PC-3 (cell line): Measurements from ENCODE around the gene C1QL2. TPM values are rescaled to one million over a fixed set of nuclear protein-coding genes. Genes with fewer than 3 reads are reported as not detected.

ENCODE experiments used
- ATAC-seq: fragments of 200-7000 bp; cut with Tn5 transposase; 2 replicates; pipeline ENCODE4 v1.9.1; 2020; ENCODE audit warnings: mild to moderate bottlenecking, moderate library complexity
- BruUV-seq: library from RNA; stranded (reverse); fragments of 400-500 nt; replicated peaks from 2 replicates; lab custom pipeline; 2021; lab: Mats Ljungman, UMichigan
- CTCF ChIA-PET: fragments of 300-600 bp; sonication (Branson Sonifier 250); formaldehyde crosslinking; loops from one replicate; lab custom pipeline; 2022; ENCODE audit warnings: antibody characterized with exemption; lab: Charles Lee
- POLR2A ChIA-PET: fragments of 300-600 bp; sonication (Branson Sonifier 250); formaldehyde crosslinking; loops from one replicate; lab custom pipeline; 2022; ENCODE audit warnings: antibody characterized with exemption; ENCODE audit not compliant: unreplicated experiment; lab: Charles Lee
- DNase-seq: peaks from one replicate; pipeline ENCODE4 v3.0.0-alpha.2; 2015
- H2AFZ ChIP-seq: fragments of 300-600 bp; sonication (generic); 2 replicates; pipeline ENCODE4 v1.6.0; 2016; ENCODE audit warnings: antibody characterized with exemption, low read length
- H3F3A ChIP-seq: fragments of 300-600 bp; sonication (generic); one replicate; pipeline ENCODE4 v1.6.0; 2017; ENCODE audit warnings: antibody characterized with exemption, low read length, control low read depth, mild to moderate bottlenecking; ENCODE audit not compliant: unreplicated experiment
- H3K27ac ChIP-seq: fragments of 300-600 bp; sonication (generic); 2 replicates; pipeline ENCODE4 v1.5.1; 2016; ENCODE audit warnings: mild to moderate bottlenecking, low read length
- H3K27me3 ChIP-seq: fragments of 300-600 bp; sonication (generic); 2 replicates; pipeline ENCODE4 v1.6.1; 2016; ENCODE audit warnings: low read length, mixed read lengths
- H3K36me3 ChIP-seq: fragments of 300-600 bp; sonication (generic); 2 replicates; pipeline ENCODE4 v1.6.1; 2016; ENCODE audit warnings: low read depth, mixed run types, low read length, mixed read lengths
- H3K4me1 ChIP-seq: fragments of 300-600 bp; sonication (generic); 2 replicates; pipeline ENCODE4 v1.5.1; 2016; ENCODE audit warnings: low read length; ENCODE audit not compliant: insufficient read depth
- H3K4me2 ChIP-seq: fragments of 300-600 bp; sonication (generic); 2 replicates; pipeline ENCODE4 v1.6.0; 2016; ENCODE audit warnings: low read length
- H3K4me3 ChIP-seq: fragments of 300-600 bp; sonication (generic); 2 replicates; pipeline ENCODE4 v1.5.1; 2016; ENCODE audit warnings: mild to moderate bottlenecking, low read length, mixed read lengths
- H3K79me2 ChIP-seq: fragments of 300-600 bp; sonication (generic); 2 replicates; pipeline ENCODE4 v1.6.1; 2017; ENCODE audit warnings: low read length, mixed read lengths
- H3K9ac ChIP-seq: fragments of 300-600 bp; sonication (generic); 2 replicates; pipeline ENCODE4 v1.6.0; 2016; ENCODE audit warnings: mild to moderate bottlenecking, low read length
- H3K9me2 ChIP-seq: fragments of 300-600 bp; sonication (generic); replicated peaks from 2 replicates; pipeline ENCODE4 v1.6.1; 2016; ENCODE audit warnings: mixed run types, low read length, mixed read lengths
- H3K9me3 ChIP-seq: fragments of 300-600 bp; sonication (generic); 2 replicates; pipeline ENCODE4 v1.6.1; 2016; ENCODE audit warnings: low read length, mixed read lengths
- H4K20me1 ChIP-seq: fragments of 300-600 bp; sonication (generic); 2 replicates; pipeline ENCODE4 v1.6.1; 2016; ENCODE audit warnings: low read length, mixed read lengths
- EZH2 ChIP-seq: fragments of 300-600 bp; sonication (generic); IDR thresholded peaks from one replicate; pipeline ENCODE4 v1.6.1; 2017; ENCODE audit warnings: antibody characterized with exemption, mild to moderate bottlenecking, low read length; ENCODE audit not compliant: unreplicated experiment
- EZH2phosphoT487 ChIP-seq: fragments of 300-600 bp; sonication (generic); IDR thresholded peaks from 2 replicates; pipeline ENCODE4 v1.6.1; 2018; ENCODE audit warnings: mild to moderate bottlenecking, antibody characterized with exemption, low read length, borderline replicate concordance
- intact Hi-C: fragments of 100-400 bp; cut with micrococcal nuclease; formaldehyde crosslinking; loops from 2 replicates; pipeline ENCODE4 v1.9.0; 2023
- total RNA-seq: library from RNA; depleted of rRNA; stranded (reverse); fragments of >200 nt; gene quantifications from 2 replicates; pipeline ENCODE4 v1.2.3, GENCODE V29; 2014
- TF ChIP-seq, protein P1 (sequence below): fragments of 300-600 bp; sonication (generic); conservative IDR thresholded peaks from 2 replicates; pipeline ENCODE4 v1.5.1; 2017; ENCODE audit warnings: antibody characterized with exemption, low read depth, mild to moderate bottlenecking, low read length

C1QL2 gene
- total RNA-seq, 1 experiment from 2014 or later: not detected

DNA sequence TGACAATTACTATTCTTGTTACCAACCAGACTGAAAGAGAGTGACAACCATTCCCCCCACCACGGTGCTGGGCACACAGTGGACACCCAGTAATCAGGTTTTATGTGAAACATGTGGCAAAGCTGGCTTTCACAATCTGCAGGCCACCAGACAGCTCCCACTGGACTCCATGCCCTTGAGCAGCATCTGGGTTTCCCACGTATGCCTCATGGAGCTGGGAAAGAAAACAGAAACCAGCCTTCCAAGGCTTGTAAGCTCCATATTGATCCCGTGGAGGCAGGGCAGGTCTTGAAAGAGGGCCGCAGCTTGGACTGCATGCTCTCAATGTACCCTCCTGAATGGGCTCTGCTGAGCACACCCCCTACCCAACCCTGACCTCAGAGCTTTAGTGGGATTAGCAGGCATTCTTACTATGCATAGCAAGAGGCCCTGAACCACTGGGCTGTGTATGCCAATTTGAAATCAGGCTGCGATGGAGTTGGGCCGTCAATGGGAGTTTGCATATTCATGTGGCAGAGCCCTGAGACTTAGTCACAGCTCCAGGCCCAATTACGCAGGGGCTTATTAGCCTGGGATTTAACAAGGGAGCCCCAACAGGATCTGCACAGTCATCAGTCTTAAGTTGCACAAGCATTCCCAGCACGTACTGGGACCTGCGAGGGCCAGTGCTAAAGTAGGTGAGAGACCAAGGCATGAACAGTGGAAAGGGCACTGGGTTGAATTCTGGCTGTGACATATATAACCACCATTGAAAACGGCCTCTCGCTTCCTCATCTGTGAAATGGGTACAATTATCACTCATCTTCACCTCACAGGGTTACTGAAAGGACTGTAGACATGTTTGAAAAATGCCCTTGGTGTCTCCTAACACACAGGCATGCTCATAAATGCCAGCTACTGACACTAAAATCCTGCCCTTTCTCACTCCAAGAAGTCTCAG, 10.5 kb downstream of the C1QL2 start:
- no peak overlapping the region for H3K4me2 ChIP-seq
- H3K9me3 ChIP-seq: no peaks in the 10 kb centered on the region
- CTCF ChIA-PET: no interaction called here
- H3K4me3 ChIP-seq: no peak overlapping the region
- H3K79me2 ChIP-seq: no peaks in the 10 kb centered on the region
- H3K27ac ChIP-seq: no peak overlapping the region
- no peak for ATAC-seq
- BruUV-seq: no TSS peak
- no peaks in the 10 kb centered on the region for H4K20me1 ChIP-seq
- TF ChIP-seq EZH2 (no peak), EZH2phosphoT487 (no peak)
- TF ChIP-seq, protein P1, sequence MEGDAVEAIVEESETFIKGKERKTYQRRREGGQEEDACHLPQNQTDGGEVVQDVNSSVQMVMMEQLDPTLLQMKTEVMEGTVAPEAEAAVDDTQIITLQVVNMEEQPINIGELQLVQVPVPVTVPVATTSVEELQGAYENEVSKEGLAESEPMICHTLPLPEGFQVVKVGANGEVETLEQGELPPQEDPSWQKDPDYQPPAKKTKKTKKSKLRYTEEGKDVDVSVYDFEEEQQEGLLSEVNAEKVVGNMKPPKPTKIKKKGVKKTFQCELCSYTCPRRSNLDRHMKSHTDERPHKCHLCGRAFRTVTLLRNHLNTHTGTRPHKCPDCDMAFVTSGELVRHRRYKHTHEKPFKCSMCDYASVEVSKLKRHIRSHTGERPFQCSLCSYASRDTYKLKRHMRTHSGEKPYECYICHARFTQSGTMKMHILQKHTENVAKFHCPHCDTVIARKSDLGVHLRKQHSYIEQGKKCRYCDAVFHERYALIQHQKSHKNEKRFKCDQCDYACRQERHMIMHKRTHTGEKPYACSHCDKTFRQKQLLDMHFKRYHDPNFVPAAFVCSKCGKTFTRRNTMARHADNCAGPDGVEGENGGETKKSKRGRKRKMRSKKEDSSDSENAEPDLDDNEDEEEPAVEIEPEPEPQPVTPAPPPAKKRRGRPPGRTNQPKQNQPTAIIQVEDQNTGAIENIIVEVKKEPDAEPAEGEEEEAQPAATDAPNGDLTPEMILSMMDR: no peak
- no peaks in the 10 kb centered on the region for H3K9me2 ChIP-seq
- H3K27me3 ChIP-seq: peaks cover 91% of the 10 kb centered on the region
- no peaks in the 10 kb centered on the region for H3K4me1 ChIP-seq
- POLR2A ChIA-PET: no interaction called here
- H3K36me3 ChIP-seq: no peaks in the 10 kb centered on the region
- H2AFZ ChIP-seq: no peak overlapping the region
- intact Hi-C loops: no loop called here
- no peak overlapping the region for H3K9ac ChIP-seq
- DNase-seq: no peak
- no peaks in the 10 kb centered on the region for H3F3A ChIP-seq

- DNase-seq: no peak
- Histone ChIP-seq H3K4me3 (no peak overlapping the region), H3F3A (no peaks in the 10 kb centered on the region), H3K27ac (no peak overlapping the region), H3K9ac (no peak overlapping the region), H3K4me1 (no peaks in the 10 kb centered on the region), H4K20me1 (no peaks in the 10 kb centered on the region), H3K79me2 (no peaks in the 10 kb centered on the region), H2AFZ (no peak overlapping the region), H3K9me2 (no peaks in the 10 kb centered on the region), H3K4me2 (no peak overlapping the region), H3K27me3 (peaks cover 80% of the 10 kb centered on the region), H3K9me3 (no peaks in the 10 kb centered on the region), H3K36me3 (no peaks in the 10 kb centered on the region)
- ChIA-PET POLR2A (no interaction called here), CTCF (no interaction called here)
- ATAC-seq: no peak
- intact Hi-C loops: no loop called here
- TF ChIP-seq EZH2phosphoT487: no peak
- no peak for TF ChIP-seq EZH2
- TF ChIP-seq, protein P1: no peak
- BruUV-seq: no TSS peak
These were observed 13.7 kb downstream of the C1QL2 start for GRCh38 chr2:119144806-119145205.

- POLR2A ChIA-PET: no interaction called here
- TF ChIP-seq EZH2 (no peak), EZH2phosphoT487 (no peak)
- TF ChIP-seq, protein P1: no peak
- no peak for DNase-seq
These were observed 15.7 kb downstream of the C1QL2 start for GRCh38 chr2:119142824-119143223.

More at GRCh38 chr2:119142824-119143223, 15.7 kb downstream of the C1QL2 start:
- no peaks in the 10 kb centered on the region for H3K79me2 ChIP-seq
- H3K27me3 ChIP-seq: peaks cover 73% of the 10 kb centered on the region
- no peak overlapping the region for H2AFZ ChIP-seq
- no peaks in the 10 kb centered on the region for H3K4me1 ChIP-seq
- no peak overlapping the region for H3K4me3 ChIP-seq
- no peak overlapping the region for H3K4me2 ChIP-seq
- H3K36me3 ChIP-seq: no peaks in the 10 kb centered on the region
- no peaks in the 10 kb centered on the region for H3F3A ChIP-seq
- no peak overlapping the region for H3K9ac ChIP-seq
- no peaks in the 10 kb centered on the region for H4K20me1 ChIP-seq
- no peak for ATAC-seq
- intact Hi-C loops: no loop called here
- H3K9me2 ChIP-seq: no peaks in the 10 kb centered on the region
- no peaks in the 10 kb centered on the region for H3K9me3 ChIP-seq
- CTCF ChIA-PET: no interaction called here
- no peak overlapping the region for H3K27ac ChIP-seq
- no TSS peak for BruUV-seq
